Endothelial cell of hepatic sinusoid (primary cell): Measurements from ENCODE around the gene AKR1C1.
"Not testable (repeated sequence)": the region's sequence is repeated elsewhere in the genome, so short reads cannot be mapped to it uniquely, and the experiment has no call there.

Experiments
- in situ Hi-C: cut with HindIII; loops from 2 replicates; pipeline ENCODE4 v1.10.0; 2017; ENCODE audit warnings: low sequenced_read_pairs

Gene AKR1C1

GRCh38 chr10:5013385-5013784, 50.2 kb downstream of the AKR1C1 start:
- in situ Hi-C loops: no loop called here

- in situ Hi-C loops: not testable (repeated sequence)
Observed at GRCh38 chr10:5014200-5014910, 51.1 kb downstream of the AKR1C1 start.

- in situ Hi-C loops: no loop called here
Observed at GRCh38 chr10:5014936-5015335, 51.7 kb downstream of the AKR1C1 start.

- in situ Hi-C loops: no loop called here
Observed at GRCh38 chr10:5018134-5018533, 54.9 kb downstream of the AKR1C1 start.

- in situ Hi-C loops: not testable (repeated sequence)
Observed at GRCh38 chr10:5018671-5019277, 55.6 kb downstream of the AKR1C1 start.

- in situ Hi-C loops: loop anchor here (5.0 kb wide), 1 partner anchor 103 kb away; no protein-coding TSS in a partner anchor
Observed at GRCh38 chr10:5019770-5020612, 56.8 kb downstream of the AKR1C1 start.

GRCh38 chr10:5021624-5022290, 58.5 kb downstream of the AKR1C1 start:
- in situ Hi-C loops: loop anchor here (5.0 kb wide), 1 partner anchor 104 kb away; no protein-coding TSS in a partner anchor

GRCh38 chr10:5023177-5023805, 60.1 kb downstream of the AKR1C1 start:
- in situ Hi-C loops: loop anchor here (5.0 kb wide), 1 partner anchor 106 kb away; no protein-coding TSS in a partner anchor

- in situ Hi-C loops: not testable (repeated sequence)
Observed at GRCh38 chr10:5025461-5025881, 62.3 kb downstream of the AKR1C1 start.

GRCh38 chr10:5030989-5031388, 67.8 kb downstream of the AKR1C1 start:
- in situ Hi-C loops: no loop called here

- in situ Hi-C loops: not testable (repeated sequence)
Observed at GRCh38 chr10:5031588-5031987, 68.4 kb downstream of the AKR1C1 start.

GRCh38 chr10:5032444-5032843, 69.2 kb downstream of the AKR1C1 start:
- in situ Hi-C loops: not testable (repeated sequence)
